Testis (tissue), 3 donors: ENCODE results near the gene CDS1. TPM values are rescaled to one million over a fixed set of nuclear protein-coding genes. Genes with fewer than 3 reads are reported as not detected.

Experiments used
- DNase-seq: peaks from one replicate; pipeline ENCODE4 v3.0.0-alpha.2; 2019
- H3K27ac ChIP-seq, 2 donors: fragments of 200-600 bp; sonication (generic); one replicate each; pipeline ENCODE4 v1.5.1; 2019
- H3K27me3 ChIP-seq: fragments of 200-600 bp; sonication (generic); one replicate; pipeline ENCODE4 v1.5.1; 2019
- H3K36me3 ChIP-seq: fragments of 200-600 bp; sonication (generic); one replicate; pipeline ENCODE4 v1.5.1; 2017; ENCODE audit warnings: low read depth; ENCODE audit errors: missing control alignments
- H3K4me1 ChIP-seq: fragments of 200-600 bp; sonication (generic); one replicate; pipeline ENCODE4 v1.5.1; 2019
- H3K4me3 ChIP-seq, 2 donors: fragments of 200-600 bp; sonication (generic); one replicate each; pipeline ENCODE4 v1.5.1; 2017 to 2019
- H3K9me3 ChIP-seq: fragments of 200-600 bp; sonication (generic); one replicate; pipeline ENCODE4 v1.5.1; 2017
- CTCF ChIP-seq, 3 experiments: fragments of 450-650 bp in 2 of 3; fragments of 200-600 bp in 1 of 3; sonication (generic) in 1 of 3; IDR thresholded peaks; one replicate each; pipeline ENCODE4 v1.5.1; 2016 to 2019; ENCODE audit warnings: antibody characterized with exemption in 3 of 3, mild to moderate bottlenecking in 2 of 3, moderate library complexity in 1 of 3
- POLR2A ChIP-seq: fragments of 450-650 bp; IDR thresholded peaks from one replicate; pipeline ENCODE4 v1.6.1; 2017; ENCODE audit warnings: antibody characterized with exemption, mild to moderate bottlenecking, moderate library complexity
- WGBS, 2 donors: methylation state at CpG; one replicate each; pipeline ENCODE4 v1.1.5; 2018; 5-methylcytosine and 5-hydroxymethylcytosine counted together
- intact Hi-C: fragments of 100-400 bp; cut with DNase I; formaldehyde crosslinking; loops from one replicate; pipeline ENCODE4 v1.15.1; 2023; ENCODE audit warnings: low total_unique reads
- polyA plus RNA-seq: library from polyadenylated mRNA; stranded (reverse); fragments of 350-450 nt; fragmentation: Illumina TruSeq; extraction: RNeasy Lipid Tissue Mini Kit (QIAGEN cat#74804); gene quantifications from one replicate; pipeline ENCODE4 v1.2.3, GENCODE V29; 2014; ENCODE audit warnings: low read depth, low replicate concordance; ENCODE audit not compliant: insufficient read depth
- total RNA-seq, 2 donors: library from RNA; depleted of rRNA; stranded (reverse); fragments of >200 nt; gene quantifications; one replicate each; pipeline ENCODE4 v1.2.3, GENCODE V29; 2016

Gene CDS1
- total and polyA plus RNA-seq, 3 donors from 2014 or later, result 13.5 to 20.3 (median 15.2) TPM

- Histone ChIP-seq H3K9me3 (no peaks in the 10 kb centered on the region), H3K27ac (no peak overlapping the region), H3K4me1 (no peaks in the 10 kb centered on the region), H3K36me3 (no peaks in the 10 kb centered on the region), H3K27me3 (no peaks in the 10 kb centered on the region), H3K4me3 (no peak overlapping the region)
- intact Hi-C loops, result no loop called here
- TF ChIP-seq CTCF (IDR thresholded peaks at IDR 0.05) (no peak), POLR2A (no peak)
- 87 to 95% methylated on average over 7 of the region's 7 CpGs for WGBS, 2 donors
- no peak for DNase-seq
Observed at GRCh38 chr4:84690481-84690880, 107.6 kb downstream of the CDS1 start.

- H3K27ac ChIP-seq, result no peak overlapping the region
- WGBS, 2 donors, result 81 to 86% methylated on average over 1 of the region's 1 CpG
- H3K27me3 ChIP-seq, result no peaks in the 10 kb centered on the region
- TF ChIP-seq CTCF (IDR thresholded peaks at IDR 0.05), result no peak
- TF ChIP-seq POLR2A, result no peak
- H3K4me3 ChIP-seq, result no peak overlapping the region
- H3K4me1 ChIP-seq, result no peaks in the 10 kb centered on the region
- no peaks in the 10 kb centered on the region for H3K36me3 ChIP-seq
- no peak for DNase-seq
- intact Hi-C loops, result no loop called here
- no peaks in the 10 kb centered on the region for H3K9me3 ChIP-seq
Observed at GRCh38 chr4:84691170-84691691, 108.3 kb downstream of the CDS1 start.

GRCh38 chr4:84691800-84692199 is 108.9 kb downstream of the CDS1 start:
- TF ChIP-seq POLR2A (no peak), CTCF (IDR thresholded peaks at IDR 0.05) (no peak)
- H3K36me3 ChIP-seq, result no peaks in the 10 kb centered on the region
- no peaks in the 10 kb centered on the region for H3K9me3 ChIP-seq
- intact Hi-C loops, result no loop called here
- no peaks in the 10 kb centered on the region for H3K27me3 ChIP-seq
- H3K4me1 ChIP-seq, result no peaks in the 10 kb centered on the region
- no peak overlapping the region for H3K4me3 ChIP-seq
- 88 to 93% methylated on average over 1 of the region's 1 CpG for WGBS, 2 donors
- H3K27ac ChIP-seq, result no peak overlapping the region
- no peak for DNase-seq

GRCh38 chr4:84697159-84697558 is 114.2 kb downstream of the CDS1 start:
- no peak for DNase-seq
- no peak overlapping the region for H3K4me3 ChIP-seq
- no peaks in the 10 kb centered on the region for H3K9me3 ChIP-seq
- WGBS, 2 donors, result 96 to 99% methylated on average over 2 of the region's 2 CpGs
- intact Hi-C loops, result no loop called here
- no peaks in the 10 kb centered on the region for H3K36me3 ChIP-seq
- no peaks in the 10 kb centered on the region for H3K27me3 ChIP-seq
- H3K27ac ChIP-seq, result no peak overlapping the region
- TF ChIP-seq POLR2A (no peak), CTCF (IDR thresholded peaks at IDR 0.05) (no peak)
- no peaks in the 10 kb centered on the region for H3K4me1 ChIP-seq

- 69 to 84% methylated on average over 4 of the region's 4 CpGs for WGBS, 2 donors
- no peaks in the 10 kb centered on the region for H3K9me3 ChIP-seq
- no peaks in the 10 kb centered on the region for H3K27me3 ChIP-seq
- DNase-seq, result no peak
- TF ChIP-seq CTCF (IDR thresholded peaks at IDR 0.05) (no peak), POLR2A (no peak)
- no peaks in the 10 kb centered on the region for H3K36me3 ChIP-seq
- H3K4me3 ChIP-seq, result no peak overlapping the region
- H3K27ac ChIP-seq, result no peak overlapping the region
- H3K4me1 ChIP-seq, result no peaks in the 10 kb centered on the region
- intact Hi-C loops, result no loop called here
Observed at GRCh38 chr4:84697615-84698201, 114.8 kb downstream of the CDS1 start.
